Naive B cell (primary cell): ENCODE data around the gene RNF169. TPM values are rescaled to one million over a fixed set of nuclear protein-coding genes. Genes with fewer than 3 reads are reported as not detected.

Experiments
- ATAC-seq, 2 donors: fragments of 150-1000 bp; cut with Tn5 transposase; 2 replicates each; pipeline ENCODE4 v1.10.0; 2021; ENCODE audit warnings: low read depth in 2 of 2, mild to moderate bottlenecking in 2 of 2, moderate library complexity in 2 of 2
- DNase-seq: peaks from one replicate; pipeline ENCODE4 v3.0.0; 2022
- H3K27ac Mint-ChIP-seq, 6 donors: one replicate each; pipeline ENCODE4 v1.8.0; 2020 to 2022; ENCODE audit warnings: mild to moderate bottlenecking in 6 of 6, mixed read lengths in 6 of 6, moderate library complexity in 5 of 6, inconsistent platforms in 2 of 6
- H3K27me3 Mint-ChIP-seq, 3 donors: one replicate each; pipeline ENCODE4 v1.8.0; 2021 to 2022; ENCODE audit warnings: mixed read lengths in 3 of 3, mild to moderate bottlenecking in 1 of 3
- H3K36me3 Mint-ChIP-seq, 2 donors: one replicate each; pipeline ENCODE4 v1.8.0; 2020 to 2022; ENCODE audit warnings: mixed read lengths in 2 of 2, inconsistent platforms in 1 of 2, mild to moderate bottlenecking in 1 of 2
- H3K4me1 Mint-ChIP-seq, 3 donors: one replicate each; pipeline ENCODE4 v1.8.0; 2020 to 2022; ENCODE audit warnings: mixed read lengths in 3 of 3, inconsistent platforms in 1 of 3, mild to moderate bottlenecking in 1 of 3, moderate library complexity in 1 of 3
- H3K4me3 Mint-ChIP-seq, 8 donors: one replicate each; pipeline ENCODE4 v1.8.0; 2020 to 2022; ENCODE audit warnings: mild to moderate bottlenecking in 8 of 8, mixed read lengths in 8 of 8, moderate library complexity in 8 of 8, inconsistent platforms in 2 of 8
- H3K9me3 Mint-ChIP-seq, 7 donors: one replicate each; pipeline ENCODE4 v1.8.0; 2020 to 2022; ENCODE audit warnings: mixed read lengths in 7 of 7, mild to moderate bottlenecking in 5 of 7, inconsistent platforms in 2 of 7, moderate library complexity in 1 of 7
- polyA plus RNA-seq, 6 donors: library from polyadenylated mRNA; unstranded; fragments of 300-500 nt; fragmentation: Illumina TruSeq; gene quantifications; one replicate each; pipeline ENCODE4 v1.2.3, GENCODE V29; 2021; ENCODE audit warnings: low read depth in 6 of 6

RNF169 gene
- polyA plus RNA-seq, 6 donors from 2014 or later, result 1.00 to 3.1 (median 1.6) TPM

DNA sequence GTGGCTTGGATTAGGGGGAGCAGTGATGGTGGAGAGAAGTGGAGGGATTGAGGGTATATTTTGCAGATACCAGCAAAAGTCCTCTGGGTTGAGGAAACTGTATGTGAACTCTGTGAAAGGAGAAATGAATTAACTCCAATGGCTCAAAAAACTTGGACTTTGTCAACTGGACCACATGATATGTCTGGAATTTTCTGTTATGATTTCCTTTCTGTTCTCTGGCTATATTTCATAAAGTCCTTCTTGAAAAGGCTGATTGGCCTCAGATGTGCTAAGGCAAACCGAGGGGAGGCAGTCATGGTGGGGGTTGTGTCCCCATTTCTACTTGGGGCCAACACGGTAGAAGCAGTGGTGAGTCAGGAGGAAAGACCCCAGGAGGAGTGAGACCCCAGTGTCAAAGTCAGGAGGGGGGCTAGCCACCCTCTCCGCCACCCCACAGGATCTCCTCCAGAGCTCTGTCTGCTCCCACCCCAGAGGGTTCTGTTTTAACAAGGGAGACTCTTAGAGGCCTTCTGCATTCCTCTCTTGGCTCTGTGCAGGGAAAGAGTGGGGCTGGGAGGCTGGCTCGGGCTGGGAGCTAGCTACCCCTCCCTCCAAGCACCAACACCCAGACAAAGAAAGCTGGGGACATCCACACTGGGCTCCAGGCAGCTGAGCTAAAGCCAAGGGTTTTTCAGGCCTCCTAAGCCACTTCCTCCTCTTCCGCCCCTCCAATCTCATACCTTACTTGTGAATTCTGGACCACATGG is 31.3 kb upstream of the RNF169 start:
- Mint-ChIP-seq H3K36me3 (no peaks in the 10 kb centered on the region), H3K27ac (peak overlapping the region in 1 of 6 donors; percentile 49), H3K27me3 (peaks cover 3 to 13% (median 11%) of the 10 kb centered on the region in 3 donors), H3K4me3 (no peak overlapping the region), H3K4me1 (no peaks in the 10 kb centered on the region), H3K9me3 (no peaks in the 10 kb centered on the region)
- ATAC-seq, result no peak
- no peak for DNase-seq

DNA sequence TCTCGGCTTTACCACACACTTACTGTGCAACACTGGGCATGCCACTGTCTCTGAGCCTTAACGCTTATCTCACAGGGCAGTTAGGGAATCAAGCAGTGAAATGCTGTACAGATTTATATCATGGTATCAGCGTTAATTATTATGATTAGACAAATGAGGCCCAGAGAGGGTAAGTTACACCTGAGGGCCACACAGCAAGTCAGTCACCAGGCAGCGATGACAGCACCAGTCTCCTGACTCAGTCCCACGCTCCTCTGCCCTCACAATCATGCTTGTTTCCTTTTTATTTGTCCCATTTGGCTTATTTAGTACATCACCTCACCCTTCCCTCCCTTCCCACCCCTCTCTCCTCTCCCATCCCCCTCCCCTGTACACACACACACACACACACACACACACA is 29.6 kb upstream of the RNF169 start:
- Mint-ChIP-seq H3K9me3 (no peaks in the 10 kb centered on the region), H3K36me3 (no peaks in the 10 kb centered on the region), H3K4me1 (no peaks in the 10 kb centered on the region), H3K27ac (no peak overlapping the region), H3K4me3 (no peak overlapping the region), H3K27me3 (peaks cover 11 to 20% (median 15%) of the 10 kb centered on the region in 3 donors)
- DNase-seq (no peak), ATAC-seq (no peak)

DNA sequence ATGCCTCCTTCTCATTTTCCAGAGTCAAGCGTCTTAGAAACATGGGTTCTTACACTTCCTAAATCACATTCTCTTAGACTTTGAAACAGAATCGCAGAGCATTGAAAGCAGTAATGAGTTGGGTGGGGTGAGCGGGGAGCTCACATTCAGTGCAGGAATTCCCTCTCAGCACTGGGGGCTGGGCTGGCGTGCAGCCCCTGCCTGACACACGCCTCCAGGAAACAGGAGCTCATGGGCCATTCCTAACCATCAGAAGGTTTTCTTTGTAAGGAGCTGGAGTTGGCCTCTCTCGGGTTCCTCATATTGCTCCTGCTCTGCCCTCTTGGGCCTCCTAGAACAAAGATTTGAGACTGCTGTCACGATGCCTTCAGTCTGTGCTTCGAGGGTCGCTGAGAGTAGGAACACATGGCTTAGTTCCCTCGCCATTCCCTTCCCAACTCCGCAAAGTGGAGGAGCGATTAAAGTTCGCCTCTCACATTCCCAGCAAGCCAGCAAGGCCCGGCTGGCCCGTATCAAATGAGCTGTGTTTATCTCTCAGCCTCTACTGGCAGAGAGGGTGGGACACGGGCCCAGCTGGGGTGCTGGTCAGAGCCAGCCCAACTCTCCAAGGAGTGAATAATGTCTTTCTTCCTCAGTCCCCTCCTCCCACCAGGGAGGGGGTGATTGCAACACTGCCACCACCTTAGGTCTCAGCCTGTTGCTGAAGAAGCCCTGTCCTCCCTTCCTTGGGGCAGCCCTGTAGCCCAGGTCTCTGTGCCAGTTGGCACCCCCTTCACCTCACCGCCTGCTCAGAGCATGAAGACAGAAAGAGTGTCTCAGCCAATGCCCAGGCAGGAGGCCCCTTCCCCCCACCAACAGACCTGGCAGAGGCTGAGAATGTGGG is 27.8 kb upstream of the RNF169 start:
- no peaks in the 10 kb centered on the region for H3K9me3 Mint-ChIP-seq
- H3K27me3 Mint-ChIP-seq, result peaks cover 16 to 36% (median 18%) of the 10 kb centered on the region in 3 donors
- no peak overlapping the region for H3K27ac Mint-ChIP-seq
- no peak overlapping the region for H3K4me3 Mint-ChIP-seq
- no peaks in the 10 kb centered on the region for H3K4me1 Mint-ChIP-seq
- H3K36me3 Mint-ChIP-seq, result no peaks in the 10 kb centered on the region
- DNase-seq (no peak), ATAC-seq (no peak)

DNA sequence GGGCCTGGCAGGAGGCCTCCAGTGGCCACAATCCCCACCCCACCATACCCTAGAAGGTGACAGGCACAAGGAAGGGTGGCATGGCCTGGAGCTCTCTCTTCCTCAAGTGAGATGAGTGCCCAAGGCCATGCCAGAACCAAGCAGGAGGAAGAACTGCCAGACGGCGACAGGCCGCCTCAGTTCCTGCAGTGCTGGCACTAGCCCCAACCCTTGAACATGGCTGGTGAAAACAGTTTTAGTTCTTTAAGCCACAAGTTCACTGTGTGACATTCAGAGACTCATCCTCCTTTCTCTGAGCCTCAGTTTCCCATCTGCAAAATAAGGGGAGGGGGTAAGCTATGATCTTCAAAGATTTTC is 27.2 kb upstream of the RNF169 start:
- no peak overlapping the region for H3K27ac Mint-ChIP-seq
- no peaks in the 10 kb centered on the region for H3K36me3 Mint-ChIP-seq
- no peak overlapping the region for H3K4me3 Mint-ChIP-seq
- DNase-seq (no peak), ATAC-seq (no peak)
- H3K4me1 Mint-ChIP-seq, result peaks cover 0 to 2% (median 0%) of the 10 kb centered on the region in 3 donors
- H3K9me3 Mint-ChIP-seq, result no peaks in the 10 kb centered on the region
- peaks cover 17 to 42% (median 20%) of the 10 kb centered on the region in 3 donors for H3K27me3 Mint-ChIP-seq

DNA sequence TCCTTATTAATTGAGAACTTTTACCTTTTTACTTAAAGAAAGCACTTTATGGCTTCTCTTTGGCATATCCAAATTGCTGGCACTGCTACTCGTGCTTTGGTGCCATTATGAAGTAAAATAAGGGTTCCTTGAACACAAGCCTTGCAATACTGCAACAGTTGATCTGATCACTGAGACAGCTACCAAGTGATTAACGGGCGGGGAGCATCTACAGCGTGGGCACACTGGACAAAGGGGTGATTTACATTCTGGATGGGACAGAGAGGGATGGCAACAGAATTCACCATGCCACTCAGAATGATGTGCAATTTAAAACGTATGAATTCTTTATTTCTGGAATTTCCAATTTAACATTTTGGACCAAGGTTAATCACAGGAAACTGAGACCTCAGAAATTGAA is 25.1 kb upstream of the RNF169 start:
- Mint-ChIP-seq H3K4me3 (no peak overlapping the region), H3K4me1 (peaks cover 0 to 6% (median 0%) of the 10 kb centered on the region in 3 donors), H3K9me3 (no peaks in the 10 kb centered on the region), H3K27ac (no peak overlapping the region), H3K36me3 (no peaks in the 10 kb centered on the region), H3K27me3 (peaks cover 15 to 37% (median 21%) of the 10 kb centered on the region in 3 donors)
- no peak for DNase-seq
- ATAC-seq, result no peak

DNA sequence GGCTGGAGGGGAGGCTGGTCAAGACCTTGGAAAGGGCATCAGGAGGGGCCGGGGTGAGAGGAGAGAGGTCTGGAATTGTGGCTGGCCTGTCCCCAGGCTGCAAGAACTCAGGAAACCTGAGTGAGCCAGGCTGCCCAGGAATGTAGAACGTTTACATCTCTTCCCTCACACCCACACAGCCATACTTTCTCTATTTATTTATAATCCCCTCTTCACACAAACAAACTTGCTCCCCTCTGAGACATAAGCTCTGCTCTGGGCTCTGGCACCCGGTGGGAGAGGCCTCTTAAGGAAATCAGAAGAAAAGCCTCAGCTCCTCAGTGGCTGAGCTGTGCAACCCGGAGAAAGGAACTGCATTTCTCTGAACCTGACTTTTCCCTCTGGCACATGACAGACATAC is 22.9 kb upstream of the RNF169 start:
- DNase-seq (no peak), ATAC-seq (no peak)
- Mint-ChIP-seq H3K9me3 (peaks cover 0 to 1% (median 0%) of the 10 kb centered on the region in 7 donors), H3K36me3 (peaks cover 0 to 2% of the 10 kb centered on the region in 2 donors), H3K4me3 (peak overlapping the region in 1 of 8 donors; percentile 31), H3K27me3 (peaks cover 34 to 59% (median 43%) of the 10 kb centered on the region in 3 donors), H3K27ac (peak overlapping the region in 2 of 6 donors; percentile 10 to 24), H3K4me1 (peaks cover 2 to 8% (median 3%) of the 10 kb centered on the region in 3 donors)

DNA sequence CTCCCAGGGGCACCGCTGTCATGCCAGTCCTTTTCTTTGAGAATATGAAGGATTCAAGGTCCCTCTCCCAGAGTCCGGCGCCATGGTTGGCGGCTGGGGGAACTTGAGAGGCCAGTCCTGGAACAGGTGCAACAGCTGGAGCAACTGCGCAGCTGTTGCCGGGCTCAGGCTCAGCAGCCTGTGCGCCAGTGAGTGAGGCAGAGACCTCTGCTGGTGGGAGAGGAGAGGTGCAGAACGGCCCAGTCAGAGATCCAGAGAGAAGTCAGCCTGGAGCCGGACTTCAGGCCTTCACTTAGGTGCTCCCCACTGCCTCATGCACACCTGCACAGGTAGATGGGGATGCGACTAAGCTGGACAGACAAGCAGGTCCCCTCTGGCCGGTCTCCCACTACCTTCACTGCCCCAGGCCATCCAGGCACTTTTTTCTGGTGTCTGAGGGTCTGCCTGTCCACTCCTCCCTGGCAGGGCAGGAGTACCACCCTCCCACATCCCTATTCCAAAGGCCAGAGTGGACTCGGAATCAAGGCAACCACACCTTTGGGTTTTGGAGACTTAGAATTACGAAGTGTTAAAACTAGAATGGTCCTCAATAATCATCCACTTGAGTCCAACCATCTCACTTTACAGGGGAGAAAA is 22.0 kb upstream of the RNF169 start:
- Mint-ChIP-seq H3K27ac (peak overlapping the region in 1 of 6 donors; percentile 49), H3K27me3 (peaks cover 34 to 65% (median 50%) of the 10 kb centered on the region in 3 donors), H3K4me1 (peaks cover 6 to 13% (median 7%) of the 10 kb centered on the region in 3 donors), H3K9me3 (peaks cover 0 to 1% (median 0%) of the 10 kb centered on the region in 7 donors), H3K36me3 (peaks cover 0 to 7% of the 10 kb centered on the region in 2 donors), H3K4me3 (no peak overlapping the region)
- peak; percentile 35 for DNase-seq
- ATAC-seq, result peak; percentile 88 to 92

DNA sequence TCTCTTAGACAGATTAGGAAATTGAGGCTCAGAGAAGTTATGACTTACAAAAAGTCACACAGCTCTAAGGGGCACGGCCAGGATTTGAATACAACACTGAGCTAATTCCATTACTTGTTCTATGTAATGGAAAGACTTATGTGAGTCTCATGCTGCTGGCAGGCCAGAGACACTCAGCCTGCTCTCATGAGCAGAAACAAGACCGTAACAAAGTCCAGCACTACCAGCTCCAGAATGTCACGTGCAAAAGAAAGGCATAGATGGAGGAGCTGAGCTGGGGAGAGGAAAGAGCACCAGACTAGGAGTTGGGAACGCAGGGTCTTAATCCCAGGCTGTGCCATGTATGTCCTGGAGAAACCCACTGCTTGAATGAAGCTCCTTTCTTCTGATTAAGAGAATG is 19.3 kb upstream of the RNF169 start:
- Mint-ChIP-seq H3K9me3 (peaks cover 0 to 1% (median 0%) of the 10 kb centered on the region in 7 donors), H3K4me1 (peaks cover 11 to 13% (median 12%) of the 10 kb centered on the region in 3 donors), H3K36me3 (peaks cover 0 to 16% of the 10 kb centered on the region in 2 donors), H3K4me3 (peak overlapping the region in 2 of 8 donors; percentile 22 to 27), H3K27ac (no peak overlapping the region), H3K27me3 (peaks cover 48 to 75% (median 63%) of the 10 kb centered on the region in 3 donors)
- ATAC-seq (no peak), DNase-seq (no peak)

DNA sequence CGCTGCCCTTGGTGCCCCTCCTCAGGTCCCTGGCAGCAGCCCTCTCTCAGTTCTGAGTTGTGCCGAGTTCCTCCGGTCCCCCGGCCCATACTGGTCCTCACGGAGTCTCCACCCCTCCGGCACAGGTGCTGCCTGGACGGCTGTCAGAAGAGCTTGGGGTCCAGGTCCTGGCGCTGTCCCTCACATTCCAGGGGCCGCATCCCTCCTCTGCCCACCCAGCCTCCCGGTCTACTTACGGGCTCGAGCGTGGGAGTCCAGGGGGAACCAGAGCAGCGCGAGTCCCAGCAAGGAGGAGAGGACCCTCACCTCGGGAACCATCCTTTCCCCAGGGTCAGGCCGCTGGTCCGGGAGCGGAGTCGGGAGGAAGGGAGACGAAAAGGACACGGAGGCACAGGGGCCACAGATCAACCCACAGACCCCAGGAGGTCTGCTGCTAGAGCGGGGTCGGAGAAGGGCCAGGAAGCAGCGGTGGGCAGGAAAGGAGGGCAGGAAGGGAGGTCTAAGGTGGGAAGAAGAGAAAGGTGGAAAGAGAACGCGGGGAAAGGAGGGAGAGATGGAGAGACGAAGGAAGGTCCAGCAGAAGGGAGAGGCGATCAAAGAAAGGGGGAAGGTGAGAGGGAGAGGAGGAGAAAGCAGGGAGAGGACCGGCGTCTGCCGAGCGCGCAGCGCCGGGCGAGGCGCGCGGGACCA is 17.9 kb upstream of the RNF169 start:
- peak overlapping the region in 1 of 6 donors; percentile 45 for H3K27ac Mint-ChIP-seq
- ATAC-seq (no peak), DNase-seq (no peak)
- H3K36me3 Mint-ChIP-seq, result peaks cover 0 to 16% of the 10 kb centered on the region in 2 donors
- peaks cover 0 to 1% (median 0%) of the 10 kb centered on the region in 7 donors for H3K9me3 Mint-ChIP-seq
- peaks cover 56 to 72% (median 67%) of the 10 kb centered on the region in 3 donors for H3K27me3 Mint-ChIP-seq
- H3K4me3 Mint-ChIP-seq, result peak overlapping the region in 6 of 8 donors; percentile 51 to 82 (median 68)
- peaks cover 11 to 13% (median 12%) of the 10 kb centered on the region in 3 donors for H3K4me1 Mint-ChIP-seq

DNA sequence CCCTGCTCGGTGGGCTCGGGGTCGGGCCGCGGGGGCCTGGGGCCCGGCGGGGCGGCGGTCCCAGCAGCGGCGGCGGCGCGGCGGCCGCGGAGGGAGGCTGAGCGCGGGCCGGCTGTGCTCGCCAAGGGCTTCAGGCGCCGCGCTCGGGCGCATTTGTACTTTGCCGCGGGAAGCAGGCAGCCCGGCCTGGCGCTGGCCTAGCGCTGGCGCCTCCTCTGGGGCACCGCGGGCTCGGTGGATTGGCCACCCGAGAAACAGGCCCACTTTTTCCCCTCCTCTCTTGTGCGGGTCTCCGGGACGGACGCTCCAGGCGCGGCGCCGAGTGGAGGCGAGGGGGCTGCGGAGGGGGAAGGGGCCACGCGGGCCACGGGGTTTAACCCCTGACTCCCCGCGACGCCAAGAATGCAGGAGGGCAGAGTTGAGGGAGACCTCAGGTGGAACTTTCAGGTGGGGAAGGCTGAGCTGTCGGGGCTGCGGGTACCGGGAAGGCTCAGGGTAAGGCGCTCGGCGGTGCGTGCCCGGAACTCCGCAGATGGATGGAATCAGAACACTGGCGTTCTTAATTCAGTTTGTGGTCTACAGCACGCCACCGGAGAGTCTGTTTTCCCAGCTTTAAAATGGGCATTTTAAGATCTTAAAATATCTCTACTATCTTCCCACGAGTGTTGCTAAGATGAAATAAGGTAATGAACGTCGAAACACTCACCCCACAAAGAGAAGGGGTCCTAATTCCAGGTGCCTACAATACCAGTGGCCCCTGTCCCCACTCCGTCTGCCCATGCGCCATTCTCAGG is 17.2 kb upstream of the RNF169 start, which contains the start of gene CHRDL2:
CHRDL2 (minus strand) TSS at position 126 of the 794 bp plus-strand sequence. CDS start 538 bp downstream, outside the sequence.
- Mint-ChIP-seq H3K9me3 (peaks cover 0 to 1% (median 0%) of the 10 kb centered on the region in 7 donors), H3K36me3 (peaks cover 0 to 16% of the 10 kb centered on the region in 2 donors), H3K27ac (peak within 1 kb of the TSS in 2 of 6 donors; percentile 45 to 65), H3K27me3 (peaks cover 59 to 72% (median 69%) of the 10 kb centered on the region in 3 donors), H3K4me1 (peaks cover 10 to 12% (median 11%) of the 10 kb centered on the region in 3 donors), H3K4me3 (peak within 1 kb of the TSS in 7 of 8 donors; percentile 21 to 82 (median 66))
- peak in 1 of 2 donors; percentile 20 for ATAC-seq
- no peak for DNase-seq

DNA sequence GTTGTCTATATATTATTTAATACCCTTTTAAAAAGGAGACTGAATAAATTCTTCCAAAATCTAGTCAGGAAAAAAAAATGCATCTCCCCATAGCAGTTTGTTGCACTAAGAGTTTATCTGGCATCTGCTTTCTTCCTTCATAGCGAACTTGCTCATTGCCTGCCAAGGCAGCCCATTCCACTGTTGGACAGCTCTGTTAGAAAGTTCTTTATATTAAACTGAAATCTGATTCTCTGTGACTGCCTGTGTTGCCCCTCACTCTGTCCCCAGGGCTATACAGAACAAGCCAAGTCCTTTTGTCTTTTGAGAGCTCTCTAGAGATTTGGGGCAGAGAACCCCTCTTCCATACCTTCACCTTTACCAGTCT is 14.1 kb upstream of the RNF169 start:
- Mint-ChIP-seq H3K27me3 (peaks cover 68 to 82% (median 81%) of the 10 kb centered on the region in 3 donors), H3K4me1 (peaks cover 6 to 12% (median 11%) of the 10 kb centered on the region in 3 donors), H3K4me3 (no peak overlapping the region), H3K9me3 (peaks cover 0 to 1% (median 0%) of the 10 kb centered on the region in 7 donors), H3K27ac (no peak overlapping the region), H3K36me3 (peaks cover 0 to 16% of the 10 kb centered on the region in 2 donors)
- no peak for ATAC-seq
- DNase-seq, result no peak
